Measurements from ENCODE around the gene GEMIN7. TPM values are rescaled to one million over a fixed set of nuclear protein-coding genes. Genes with fewer than 3 reads are reported as not detected.

Gene GEMIN7
- total and polyA plus RNA-seq, 2 of the 13 experiments (the other 11 are each of a cell fraction or from before 2014, with no cell fraction given), result 24.1 to 30.6 TPM

GRCh38 chr19:45130236-45130635 lies 51.2 kb downstream of the GEMIN7 start (continued):
- no peak for TF ChIP-seq YEATS4 (CRISPR knock-in tag; IDR thresholded peaks at IDR 0.05; ENCODE audit: borderline replicate concordance)
- no peak for TF ChIP-seq HNRNPUL1 (IDR thresholded peaks at IDR 0.05; ENCODE audit: low read depth, low read length)
- TF ChIP-seq, protein P1, sequence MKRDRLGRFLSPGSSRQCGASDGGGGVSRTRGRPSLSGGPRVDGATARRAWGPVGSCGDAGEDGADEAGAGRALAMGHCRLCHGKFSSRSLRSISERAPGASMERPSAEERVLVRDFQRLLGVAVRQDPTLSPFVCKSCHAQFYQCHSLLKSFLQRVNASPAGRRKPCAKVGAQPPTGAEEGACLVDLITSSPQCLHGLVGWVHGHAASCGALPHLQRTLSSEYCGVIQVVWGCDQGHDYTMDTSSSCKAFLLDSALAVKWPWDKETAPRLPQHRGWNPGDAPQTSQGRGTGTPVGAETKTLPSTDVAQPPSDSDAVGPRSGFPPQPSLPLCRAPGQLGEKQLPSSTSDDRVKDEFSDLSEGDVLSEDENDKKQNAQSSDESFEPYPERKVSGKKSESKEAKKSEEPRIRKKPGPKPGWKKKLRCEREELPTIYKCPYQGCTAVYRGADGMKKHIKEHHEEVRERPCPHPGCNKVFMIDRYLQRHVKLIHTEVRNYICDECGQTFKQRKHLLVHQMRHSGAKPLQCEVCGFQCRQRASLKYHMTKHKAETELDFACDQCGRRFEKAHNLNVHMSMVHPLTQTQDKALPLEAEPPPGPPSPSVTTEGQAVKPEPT (CRISPR knock-in tag; IDR thresholded peaks at IDR 0.05; ENCODE audit: low read depth), result no peak
- no peak for TF ChIP-seq ZNF569 (CRISPR knock-in tag; IDR thresholded peaks at IDR 0.05; ENCODE audit: borderline replicate concordance)
- peak; percentile 54 for TF ChIP-seq HNF4G (IDR thresholded peaks at IDR 0.05; ENCODE audit: borderline replicate concordance, low read depth, low read length)
- TF ChIP-seq HNF4G (CRISPR knock-in tag; IDR thresholded peaks at IDR 0.05; ENCODE audit: borderline replicate concordance, low read depth), result peak; percentile 55; the same call in 1 of the 2 replicates
- TF ChIP-seq ZNF503 (CRISPR knock-in tag; IDR thresholded peaks at IDR 0.05), result no peak
- no peak for TF ChIP-seq ZBTB43 (CRISPR knock-in tag; conservative IDR thresholded peaks at IDR 0.05)
- TF ChIP-seq, protein P2, sequence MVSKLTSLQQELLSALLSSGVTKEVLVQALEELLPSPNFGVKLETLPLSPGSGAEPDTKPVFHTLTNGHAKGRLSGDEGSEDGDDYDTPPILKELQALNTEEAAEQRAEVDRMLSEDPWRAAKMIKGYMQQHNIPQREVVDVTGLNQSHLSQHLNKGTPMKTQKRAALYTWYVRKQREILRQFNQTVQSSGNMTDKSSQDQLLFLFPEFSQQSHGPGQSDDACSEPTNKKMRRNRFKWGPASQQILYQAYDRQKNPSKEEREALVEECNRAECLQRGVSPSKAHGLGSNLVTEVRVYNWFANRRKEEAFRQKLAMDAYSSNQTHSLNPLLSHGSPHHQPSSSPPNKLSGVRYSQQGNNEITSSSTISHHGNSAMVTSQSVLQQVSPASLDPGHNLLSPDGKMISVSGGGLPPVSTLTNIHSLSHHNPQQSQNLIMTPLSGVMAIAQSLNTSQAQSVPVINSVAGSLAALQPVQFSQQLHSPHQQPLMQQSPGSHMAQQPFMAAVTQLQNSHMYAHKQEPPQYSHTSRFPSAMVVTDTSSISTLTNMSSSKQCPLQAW (CRISPR knock-in tag; IDR thresholded peaks at IDR 0.05), result no peak
- TF ChIP-seq RELA (CRISPR knock-in tag; IDR thresholded peaks at IDR 0.05), result no peak
- no peak for TF ChIP-seq MAFF (IDR thresholded peaks at IDR 0.05; ENCODE audit: low read depth, low read length)
- TF ChIP-seq HMG20A (CRISPR knock-in tag; IDR thresholded peaks at IDR 0.05; ENCODE audit: borderline replicate concordance), result no peak
- TF ChIP-seq ZNF704 (CRISPR knock-in tag; IDR thresholded peaks at IDR 0.05; ENCODE audit: borderline replicate concordance), result no peak
- no peak for TF ChIP-seq SMC3 (IDR thresholded peaks at IDR 0.05; ENCODE audit: low read length)
- no peak for TF ChIP-seq NFIB (CRISPR knock-in tag; IDR thresholded peaks at IDR 0.05; ENCODE audit: borderline replicate concordance)
- TF ChIP-seq GMEB2 (CRISPR knock-in tag; IDR thresholded peaks at IDR 0.05; ENCODE audit: low read depth), result no peak
- TF ChIP-seq CBFB (CRISPR knock-in tag; IDR thresholded peaks at IDR 0.05), result no peak
- TF ChIP-seq ZNF263 (CRISPR knock-in tag; IDR thresholded peaks at IDR 0.05), result peak; percentile 100
